HG03354 (cell line): ENCODE data around the gene PARD6G.

Experiments
- ATAC-seq: cut with Tn5 transposase; IDR thresholded peaks from one replicate; pipeline ENCODE4 v1.9.1; 2021; ENCODE audit warnings: mild to moderate bottlenecking; ENCODE audit not compliant: unreplicated experiment, poor library complexity, severe bottlenecking

The PARD6G gene

GRCh38 chr18:80124131-80124530 lies 123.2 kb downstream of the PARD6G start:
- ATAC-seq: no peak

GRCh38 chr18:80120932-80121331 lies 126.4 kb downstream of the PARD6G start:
- no peak for ATAC-seq

GRCh38 chr18:80119111-80119510 lies 128.2 kb downstream of the PARD6G start:
- ATAC-seq: no peak

- ATAC-seq: no peak
Observed at GRCh38 chr18:80115035-80115434, 132.3 kb downstream of the PARD6G start.

- ATAC-seq: no peak
Observed at GRCh38 chr18:80112624-80113248, 134.6 kb downstream of the PARD6G start.

GRCh38 chr18:80109676-80110078 lies 137.6 kb downstream of the PARD6G start:
- peak; percentile 21 for ATAC-seq

- ATAC-seq: peak; percentile 83
Observed at GRCh38 chr18:80108739-80109675, 138.3 kb downstream of the PARD6G start, which contains the start of gene ADNP2. Gene ADNP2 (plus strand): TSS chr18:80109262. CDS start chr18:80117543, 8,281 bp downstream.

- ATAC-seq: no peak
Observed at GRCh38 chr18:80108121-80108536, 139.2 kb downstream of the PARD6G start.

- ATAC-seq: no peak
Observed at GRCh38 chr18:80107426-80107825, 139.9 kb downstream of the PARD6G start.
